Measurements from ENCODE around the gene TMEM35B.
"Not testable (repeated sequence)": the region's sequence is repeated elsewhere in the genome, so short reads cannot be mapped to it uniquely, and the experiment has no call there.

The TMEM35B gene

GRCh38 chr1:34976384-34977209 lies 8.6 kb downstream of the TMEM35B start:
- ATAC-seq, result no peak
- no peak for DNase-seq

GRCh38 chr1:34975771-34976170 lies 9.4 kb downstream of the TMEM35B start:
- DNase-seq (no peak), ATAC-seq (no peak)

GRCh38 chr1:34975338-34975737 lies 9.8 kb downstream of the TMEM35B start:
- no peak for ATAC-seq

DNA sequence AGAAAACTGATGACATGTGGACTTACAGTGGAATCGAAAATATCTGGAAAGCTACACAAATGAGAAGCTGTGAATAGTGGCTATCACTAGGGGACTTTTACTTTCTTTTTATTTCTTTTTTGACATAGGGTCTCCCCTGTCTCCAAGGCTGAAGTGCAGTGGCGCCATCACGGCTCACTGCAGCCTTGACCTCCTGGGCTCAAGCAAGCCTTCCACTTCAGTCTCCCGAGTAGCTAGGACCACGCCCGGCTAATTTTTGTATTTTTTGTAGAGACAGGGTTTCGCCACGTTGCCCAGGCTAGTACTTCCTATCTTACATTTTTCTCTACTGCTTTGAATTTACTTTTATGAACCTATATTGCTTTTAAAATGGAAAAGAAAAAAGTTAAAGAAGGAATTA lies 10.5 kb downstream of the TMEM35B start:
- no peak for DNase-seq
- ATAC-seq, result no peak

More at GRCh38 chr1:34975338-34975737, 9.8 kb downstream of the TMEM35B start:
- DNase-seq, result no peak

GRCh38 chr1:34973326-34973725 lies 11.8 kb downstream of the TMEM35B start:
- ATAC-seq (no peak), DNase-seq (no peak)

DNA sequence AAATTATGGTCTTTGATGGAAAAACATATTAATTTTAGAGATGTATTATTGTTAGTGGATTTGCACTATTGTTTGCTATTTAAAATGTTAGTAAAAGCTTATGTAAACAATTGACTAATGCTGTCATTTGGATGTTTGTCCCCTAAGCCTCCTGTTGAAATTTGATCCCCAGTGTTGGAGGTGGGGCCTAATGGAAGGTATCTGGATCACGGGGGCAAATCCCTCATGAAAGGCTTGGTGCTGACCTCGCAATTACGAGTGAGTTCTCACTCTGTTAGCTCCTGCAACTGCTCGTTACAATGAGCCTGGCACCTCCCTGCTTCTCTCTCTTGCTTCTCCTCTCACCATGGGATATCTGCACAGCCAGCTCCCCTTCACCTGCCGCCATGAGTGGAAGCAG lies 14.3 kb downstream of the TMEM35B start:
- no peak for DNase-seq
- ATAC-seq, result no peak

GRCh38 chr1:34970220-34970735 lies 14.9 kb downstream of the TMEM35B start:
- DNase-seq (no peak), ATAC-seq (no peak)

GRCh38 chr1:34968297-34968696 lies 16.9 kb downstream of the TMEM35B start:
- not testable (repeated sequence) for ATAC-seq, DNase-seq

- DNase-seq, ATAC-seq: not testable (repeated sequence)
Measured at GRCh38 chr1:34967672-34968071, 17.5 kb downstream of the TMEM35B start.

DNA sequence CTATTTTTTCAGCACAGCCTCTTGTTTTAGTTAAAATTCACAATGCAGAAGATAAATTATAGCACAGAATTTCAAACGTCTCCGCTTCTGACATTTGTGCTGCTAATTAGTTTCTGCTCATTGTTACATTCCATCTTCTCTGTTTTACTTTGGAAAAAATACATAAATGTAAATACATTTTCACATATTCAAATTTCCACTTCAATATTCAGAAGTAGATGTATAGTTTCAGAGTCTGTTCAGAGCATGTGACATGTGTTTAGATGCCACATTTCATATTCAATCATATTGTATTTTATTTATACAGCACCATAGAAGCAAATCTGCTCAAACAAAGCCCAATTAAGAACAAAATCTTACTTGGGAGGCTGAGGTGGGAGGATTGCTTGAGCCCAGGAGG lies 19.6 kb downstream of the TMEM35B start:
- DNase-seq, result no peak
- no peak for ATAC-seq

DNA sequence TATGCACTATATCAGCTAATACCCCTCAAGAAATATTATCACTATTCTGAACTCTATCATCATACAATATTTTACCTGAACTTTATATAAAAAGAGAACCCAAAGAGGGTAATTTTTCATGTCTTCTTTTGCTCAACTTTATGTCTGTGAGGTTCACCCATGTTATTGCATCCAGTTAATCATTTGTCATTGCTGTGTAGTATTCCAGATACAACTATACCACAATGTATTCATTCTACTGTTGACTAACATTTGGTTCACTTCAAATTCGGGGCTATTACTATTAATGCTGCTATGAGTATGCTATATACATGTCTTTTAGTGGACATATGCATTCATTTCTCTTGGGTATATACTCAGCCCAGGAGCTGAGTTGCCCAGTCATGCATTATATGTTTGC lies 34.7 kb downstream of the TMEM35B start:
- ATAC-seq (no peak), DNase-seq (no peak)

- not testable (repeated sequence) for DNase-seq, ATAC-seq
Measured at GRCh38 chr1:34948739-34949138, 36.4 kb downstream of the TMEM35B start.

DNA sequence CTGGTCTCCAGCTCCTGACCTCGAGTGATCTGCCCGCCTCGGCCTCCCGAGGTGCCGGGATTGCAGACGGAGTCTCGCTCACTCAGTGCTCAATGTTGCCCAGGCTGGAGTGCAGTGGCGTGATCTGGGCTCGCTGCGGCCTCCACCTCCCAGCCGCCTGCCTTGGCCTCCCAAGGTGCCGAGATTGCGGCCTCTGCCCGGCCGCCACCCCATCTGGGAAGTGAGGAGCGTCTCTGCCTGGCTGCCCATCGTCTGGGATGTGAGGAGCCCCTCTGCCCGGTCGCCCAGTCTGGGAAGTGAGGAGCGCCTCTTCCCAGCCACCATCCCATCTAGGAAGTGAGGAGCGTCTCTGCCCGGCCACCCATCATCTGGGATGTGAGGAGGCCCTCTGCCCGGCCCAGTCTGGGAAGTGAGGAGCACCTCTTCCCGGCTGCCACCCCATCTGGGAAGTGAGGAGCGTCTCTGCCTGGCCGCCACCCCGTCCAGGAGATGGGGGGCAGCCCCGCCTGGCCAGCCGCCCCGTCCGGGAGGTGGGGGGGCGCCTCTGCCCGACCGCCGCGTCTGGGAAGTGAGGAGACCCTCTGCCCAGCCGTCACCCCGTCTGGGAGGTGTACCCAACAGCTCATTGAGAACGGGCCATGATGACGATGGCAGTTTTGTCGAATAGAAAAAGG lies 37.4 kb downstream of the TMEM35B start:
- DNase-seq, ATAC-seq: not testable (repeated sequence)

- no peak for DNase-seq
- no peak for ATAC-seq
Measured at GRCh38 chr1:34946211-34946610, 38.9 kb downstream of the TMEM35B start.

DNA sequence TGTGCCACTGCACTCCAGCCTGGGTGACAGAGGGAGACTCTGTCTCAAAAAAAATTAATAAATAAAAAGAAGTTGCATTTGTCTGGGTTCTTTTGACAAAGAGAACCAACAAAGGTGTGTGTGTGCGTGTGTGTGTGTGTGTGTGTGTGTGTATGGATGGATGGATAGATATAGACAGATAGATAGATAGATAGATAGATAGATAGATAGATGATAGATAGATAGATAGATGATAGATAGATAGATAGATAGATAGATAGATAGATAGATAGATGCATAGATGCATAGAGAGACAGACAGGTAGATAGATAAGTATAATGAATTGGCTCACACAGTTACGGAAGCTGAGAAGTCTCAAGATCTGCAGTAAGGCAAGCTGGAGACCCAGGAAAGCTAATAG lies 43.3 kb downstream of the TMEM35B start:
- DNase-seq, ATAC-seq: not testable (repeated sequence)

Measured in stimulated activated naive CD8-positive, alpha-beta T cell treated with anti-CD3 and anti-CD28 coated beads, Interleukin-15, Interleukin-2, amounts not matched to agents 100 U/mL and 50 U/mL, for 24 hours (primary cell).